H1 (cell line): ENCODE measurements around the gene AKR1C3.
"Not testable (repeated sequence)": the region's sequence is repeated elsewhere in the genome, so short reads cannot be mapped to it uniquely, and the experiment has no call there.

Experiments
- CBX8 ChIP-seq: fragments of 300-800, 300-1000 bp; sonication (generic); IDR thresholded peaks from 2 replicates; pipeline ENCODE4 v1.7.1; 2016; ENCODE audit warnings: low read depth, low read length, borderline replicate concordance
- CHD1 ChIP-seq: IDR thresholded peaks from 2 replicates; pipeline ENCODE4 v1.6.1; 2012; ENCODE audit warnings: low read depth, low read length, improper control_type of control experiment
- CHD2 ChIP-seq: IDR thresholded peaks from 2 replicates; pipeline ENCODE4 v1.6.1; 2012; ENCODE audit warnings: low read length, improper control_type of control experiment
- CREB1 ChIP-seq: IDR thresholded peaks from 2 replicates; pipeline ENCODE4 v1.6.1; 2012; ENCODE audit warnings: inconsistent platforms
- CTCF ChIP-seq, 3 experiments: IDR thresholded peaks; 1 replicate in 2 of 3; 2 replicates in 1 of 3; pipeline versions ENCODE4 v1.5.1 to v1.6.1; 2011; ENCODE audit warnings: low read length in 3 of 3, mild to moderate bottlenecking in 3 of 3, inconsistent platforms in 2 of 3, low read depth in 1 of 3, moderate library complexity in 1 of 3; ENCODE audit not compliant: insufficient read depth in 1 of 3; ENCODE audit errors: control extremely low read depth in 1 of 3
- JUN ChIP-seq: IDR thresholded peaks from 2 replicates; pipeline ENCODE4 v1.6.1; 2011; ENCODE audit warnings: low read depth, mild to moderate bottlenecking, improper control_type of control experiment, low read length
- KDM1A ChIP-seq: fragments of 200-600, 300-600 bp; sonication (generic); IDR thresholded peaks from 2 replicates; pipeline ENCODE4 v1.7.1; 2016; ENCODE audit warnings: mild to moderate bottlenecking, low read length, borderline replicate concordance
- POLR2A ChIP-seq, 2 experiments: IDR thresholded peaks; 1 replicate in 1 of 2; 2 replicates in 1 of 2; pipeline ENCODE4 v1.6.1; 2011; ENCODE audit warnings: low read depth in 2 of 2, low read length in 2 of 2, mild to moderate bottlenecking in 2 of 2; ENCODE audit errors: control extremely low read depth in 1 of 2
- POLR2AphosphoS5 ChIP-seq: IDR thresholded peaks from 2 replicates; pipeline ENCODE4 v1.6.1; 2011; ENCODE audit warnings: low read depth, low read length
- SAP30 ChIP-seq: fragments of 300-600 bp; sonication (generic); IDR thresholded peaks from 2 replicates; pipeline ENCODE4 v1.7.1; 2012; ENCODE audit warnings: low read length, moderate library complexity, mild to moderate bottlenecking, inconsistent platforms; ENCODE audit not compliant: insufficient read depth, insufficient replicate concordance
- SRF ChIP-seq: IDR thresholded peaks from 2 replicates; pipeline ENCODE4 v1.6.1; 2011; ENCODE audit warnings: mild to moderate bottlenecking, low read depth, low read length, moderate library complexity
- ZNF274 ChIP-seq: IDR thresholded peaks from 2 replicates; pipeline ENCODE4 v1.7.0; 2012; ENCODE audit warnings: low read length, borderline replicate concordance; ENCODE audit errors: extremely low read depth

- not testable (repeated sequence) for TF ChIP-seq POLR2AphosphoS5; CREB1; CHD1; CTCF (IDR thresholded peaks at IDR 0.05; ENCODE audit: control extremely low read depth in 1 of 3, insufficient read depth in 1 of 3, low read depth in 1 of 3, low read length in 3 of 3); SRF; CBX8; CHD2; SAP30; KDM1A; POLR2A (IDR thresholded peaks at IDR 0.05; ENCODE audit: control extremely low read depth in 1 of 2, low read depth in 2 of 2, low read length in 2 of 2); ZNF274; JUN
Measured at GRCh38 chr10:5119997-5120396, 25.8 kb downstream of the AKR1C3 start.
